GM19468 (cell line): Measurements from ENCODE around the gene SHOX.

Experiments used
- ATAC-seq: cut with Tn5 transposase; IDR thresholded peaks from one replicate; pipeline ENCODE4 v1.9.1; 2021; ENCODE audit warnings: mild to moderate bottlenecking, moderate library complexity, moderate number of reproducible peaks; ENCODE audit not compliant: unreplicated experiment; ENCODE audit errors: extremely low read depth

Gene SHOX

GRCh38 chrX:661154-661553 lies 30.6 kb downstream of the SHOX start:
- ATAC-seq, result no peak

GRCh38 chrX:662126-662525 lies 31.5 kb downstream of the SHOX start:
- ATAC-seq, result no peak

GRCh38 chrX:663841-664240 lies 33.2 kb downstream of the SHOX start:
- no peak for ATAC-seq

GRCh38 chrX:666762-667720 lies 36.5 kb downstream of the SHOX start:
- no peak for ATAC-seq

- no peak for ATAC-seq
Observed at GRCh38 chrX:670645-671044, 40.1 kb downstream of the SHOX start.

GRCh38 chrX:672931-673330 lies 42.3 kb downstream of the SHOX start:
- ATAC-seq, result no peak

GRCh38 chrX:675279-675954 lies 44.8 kb downstream of the SHOX start:
- ATAC-seq, result no peak

GRCh38 chrX:675955-676295 lies 45.3 kb downstream of the SHOX start:
- no peak for ATAC-seq

GRCh38 chrX:677376-677775 lies 46.8 kb downstream of the SHOX start:
- ATAC-seq, result no peak

GRCh38 chrX:679291-679979 lies 48.8 kb downstream of the SHOX start:
- ATAC-seq, result no peak

- ATAC-seq, result no peak
Observed at GRCh38 chrX:680062-680461, 49.5 kb downstream of the SHOX start.

- no peak for ATAC-seq
Observed at GRCh38 chrX:681989-682388, 51.4 kb downstream of the SHOX start.

- ATAC-seq, result no peak
Observed at GRCh38 chrX:682892-683291, 52.3 kb downstream of the SHOX start.

GRCh38 chrX:683576-683975 lies 53.0 kb downstream of the SHOX start:
- ATAC-seq, result no peak

GRCh38 chrX:685120-686032 lies 54.8 kb downstream of the SHOX start:
- no peak for ATAC-seq

- ATAC-seq, result no peak
Observed at GRCh38 chrX:689983-690382, 59.4 kb downstream of the SHOX start.

GRCh38 chrX:694800-695199 lies 64.2 kb downstream of the SHOX start:
- no peak for ATAC-seq

- no peak for ATAC-seq
Observed at GRCh38 chrX:698206-698605, 67.6 kb downstream of the SHOX start.

- no peak for ATAC-seq
Observed at GRCh38 chrX:700936-701335, 70.3 kb downstream of the SHOX start.

- no peak for ATAC-seq
Observed at GRCh38 chrX:701673-702072, 71.1 kb downstream of the SHOX start.
